GM19372 (cell line): ENCODE results near the gene PGAP3.
"Not testable (repeated sequence)": the region's sequence is repeated elsewhere in the genome, so short reads cannot be mapped to it uniquely, and the experiment has no call there.

Source experiments
- ATAC-seq: cut with Tn5 transposase; IDR thresholded peaks from one replicate; pipeline ENCODE4 v1.9.1; 2021; ENCODE audit warnings: mild to moderate bottlenecking, low read depth, moderate library complexity; ENCODE audit not compliant: unreplicated experiment

The PGAP3 gene

GRCh38 chr17:39715375-39716072 lies 27.7 kb upstream of the PGAP3 start:
- no peak for ATAC-seq

DNA sequence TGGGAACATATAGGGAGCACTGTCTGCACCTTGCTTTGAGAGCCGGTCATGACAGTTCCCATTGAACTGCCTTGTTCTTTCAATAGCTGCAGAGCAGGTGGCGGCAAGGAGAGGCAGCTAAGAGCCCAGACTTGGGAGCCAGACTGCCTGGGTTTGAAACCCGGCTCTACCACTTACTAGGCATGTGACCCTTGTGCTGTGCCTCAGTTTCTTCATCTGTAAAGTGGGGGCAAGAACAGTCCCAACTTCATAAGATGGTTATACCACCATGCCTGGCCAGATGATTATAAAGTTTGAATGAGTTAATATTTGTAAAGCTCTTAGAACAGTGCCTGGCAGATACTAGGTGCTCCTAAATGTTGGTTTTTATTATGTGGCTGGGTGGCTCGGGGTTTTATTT lies 26.4 kb upstream of the PGAP3 start:
- ATAC-seq = no peak

- ATAC-seq = no peak
These were observed 24.0 kb upstream of the PGAP3 start for GRCh38 chr17:39711851-39712250.

- not testable (repeated sequence) for ATAC-seq
These were observed 23.2 kb upstream of the PGAP3 start for GRCh38 chr17:39711071-39711470.

DNA sequence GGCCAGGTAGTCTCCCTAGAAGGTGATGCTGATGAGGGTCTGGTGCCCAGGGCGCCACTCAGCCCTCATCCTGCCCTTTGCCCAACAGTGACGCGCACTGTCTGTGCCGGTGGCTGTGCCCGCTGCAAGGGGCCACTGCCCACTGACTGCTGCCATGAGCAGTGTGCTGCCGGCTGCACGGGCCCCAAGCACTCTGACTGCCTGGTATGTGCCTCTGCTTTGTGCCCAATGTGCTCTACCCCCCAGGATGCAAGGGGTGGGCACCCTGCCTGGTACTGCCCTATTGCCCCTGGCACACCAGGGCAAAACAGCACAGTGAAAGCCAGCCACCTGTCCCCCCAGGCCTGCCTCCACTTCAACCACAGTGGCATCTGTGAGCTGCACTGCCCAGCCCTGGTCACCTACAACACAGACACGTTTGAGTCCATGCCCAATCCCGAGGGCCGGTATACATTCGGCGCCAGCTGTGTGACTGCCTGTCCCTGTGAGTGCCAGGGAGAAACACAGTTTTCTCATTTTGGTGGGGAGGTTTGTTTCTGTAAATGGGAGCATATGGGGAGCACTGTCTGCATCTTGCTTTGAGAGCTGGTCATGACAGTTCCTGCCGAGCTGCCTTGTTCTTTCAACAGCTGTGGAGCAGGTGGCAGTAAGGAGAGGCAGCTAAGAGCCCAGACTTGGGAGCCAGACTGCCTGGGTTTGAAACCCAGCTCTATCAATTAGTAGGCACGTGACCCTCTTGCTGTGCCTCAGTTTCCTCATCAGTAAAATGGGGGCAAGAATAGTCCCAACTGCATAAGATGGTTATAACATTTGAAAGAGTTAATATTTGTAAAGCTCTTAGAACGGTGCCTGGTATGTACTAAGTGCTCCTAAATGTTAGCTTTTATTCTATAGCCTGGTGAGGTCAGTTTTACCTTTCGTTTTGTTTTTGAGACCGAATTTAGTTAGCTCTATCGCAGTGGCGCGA lies 22.4 kb upstream of the PGAP3 start:
- no peak for ATAC-seq

DNA sequence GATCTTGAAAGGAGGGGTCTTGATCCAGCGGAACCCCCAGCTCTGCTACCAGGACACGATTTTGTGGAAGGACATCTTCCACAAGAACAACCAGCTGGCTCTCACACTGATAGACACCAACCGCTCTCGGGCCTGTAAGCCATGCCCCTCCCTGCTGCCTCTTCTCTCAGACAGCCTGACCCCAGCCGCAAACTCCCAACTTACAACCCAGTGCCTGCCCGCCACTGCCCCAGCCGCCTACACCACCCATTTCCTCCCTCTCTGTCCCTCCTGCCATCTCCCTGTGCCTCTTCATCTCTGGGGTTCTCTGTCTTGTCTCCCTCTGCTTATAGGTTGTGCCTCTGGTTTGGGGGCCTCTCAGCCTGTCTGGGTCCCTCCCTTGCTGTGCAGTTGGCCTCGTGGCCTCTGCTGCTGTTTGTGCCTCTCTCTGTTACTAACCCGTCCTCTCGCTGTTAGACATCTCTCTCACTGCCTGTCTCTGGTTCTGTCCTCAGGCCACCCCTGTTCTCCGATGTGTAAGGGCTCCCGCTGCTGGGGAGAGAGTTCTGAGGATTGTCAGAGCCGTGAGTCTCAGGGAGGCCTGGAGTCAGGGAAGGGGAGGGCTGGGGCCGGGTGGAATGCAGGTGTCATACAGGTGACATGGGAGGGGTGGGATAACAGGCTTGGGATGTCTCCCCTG lies 21.6 kb upstream of the PGAP3 start:
- ATAC-seq = no peak

DNA sequence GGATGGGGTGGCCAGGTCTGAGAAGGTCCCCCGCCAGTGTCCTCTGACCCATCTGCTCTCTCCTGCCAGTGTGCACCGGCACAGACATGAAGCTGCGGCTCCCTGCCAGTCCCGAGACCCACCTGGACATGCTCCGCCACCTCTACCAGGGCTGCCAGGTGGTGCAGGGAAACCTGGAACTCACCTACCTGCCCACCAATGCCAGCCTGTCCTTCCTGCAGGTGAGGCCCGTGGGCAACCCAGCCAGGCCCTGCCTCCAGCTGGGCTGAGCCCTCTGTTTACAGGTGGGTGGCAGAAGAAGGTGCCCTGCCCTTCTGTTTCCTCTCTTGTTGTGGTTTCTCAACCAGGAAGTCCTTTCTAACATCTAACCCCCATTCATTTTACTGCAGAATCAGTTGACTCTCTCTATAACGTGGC lies 19.1 kb upstream of the PGAP3 start:
- no peak for ATAC-seq

GRCh38 chr17:39706383-39706782 lies 18.5 kb upstream of the PGAP3 start:
- ATAC-seq = no peak

DNA sequence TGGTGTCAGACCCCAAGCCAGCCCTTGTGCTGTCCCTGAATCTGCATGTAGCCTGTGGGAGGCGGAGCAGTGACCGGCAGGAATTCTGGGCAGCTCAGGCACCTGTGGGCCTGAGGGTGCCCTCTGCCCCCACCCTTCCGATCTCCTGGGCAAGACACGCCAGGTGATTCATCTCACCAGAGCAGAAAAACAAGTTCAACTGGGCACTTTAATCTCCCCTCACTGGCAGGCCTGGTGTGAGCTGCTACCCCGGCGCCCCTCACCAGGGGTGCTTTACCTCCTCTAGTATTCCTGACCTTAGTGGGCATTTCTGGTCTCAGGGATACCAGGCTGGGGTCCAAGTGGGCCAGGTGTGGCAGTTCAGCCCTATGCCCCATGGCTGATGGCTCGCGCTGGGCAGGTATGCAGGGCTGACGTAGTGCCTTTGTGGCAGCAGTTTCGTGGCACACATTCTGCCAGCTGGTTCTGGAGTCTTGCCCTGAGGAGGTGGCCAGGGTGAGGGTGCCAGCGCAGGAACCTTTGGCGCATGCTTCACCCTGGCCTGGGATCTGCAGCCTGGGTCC lies 18.0 kb upstream of the PGAP3 start:
- ATAC-seq = no peak

GRCh38 chr17:39704821-39705551 lies 17.1 kb upstream of the PGAP3 start:
- no peak for ATAC-seq

GRCh38 chr17:39703913-39704312 lies 16.1 kb upstream of the PGAP3 start:
- no peak for ATAC-seq

DNA sequence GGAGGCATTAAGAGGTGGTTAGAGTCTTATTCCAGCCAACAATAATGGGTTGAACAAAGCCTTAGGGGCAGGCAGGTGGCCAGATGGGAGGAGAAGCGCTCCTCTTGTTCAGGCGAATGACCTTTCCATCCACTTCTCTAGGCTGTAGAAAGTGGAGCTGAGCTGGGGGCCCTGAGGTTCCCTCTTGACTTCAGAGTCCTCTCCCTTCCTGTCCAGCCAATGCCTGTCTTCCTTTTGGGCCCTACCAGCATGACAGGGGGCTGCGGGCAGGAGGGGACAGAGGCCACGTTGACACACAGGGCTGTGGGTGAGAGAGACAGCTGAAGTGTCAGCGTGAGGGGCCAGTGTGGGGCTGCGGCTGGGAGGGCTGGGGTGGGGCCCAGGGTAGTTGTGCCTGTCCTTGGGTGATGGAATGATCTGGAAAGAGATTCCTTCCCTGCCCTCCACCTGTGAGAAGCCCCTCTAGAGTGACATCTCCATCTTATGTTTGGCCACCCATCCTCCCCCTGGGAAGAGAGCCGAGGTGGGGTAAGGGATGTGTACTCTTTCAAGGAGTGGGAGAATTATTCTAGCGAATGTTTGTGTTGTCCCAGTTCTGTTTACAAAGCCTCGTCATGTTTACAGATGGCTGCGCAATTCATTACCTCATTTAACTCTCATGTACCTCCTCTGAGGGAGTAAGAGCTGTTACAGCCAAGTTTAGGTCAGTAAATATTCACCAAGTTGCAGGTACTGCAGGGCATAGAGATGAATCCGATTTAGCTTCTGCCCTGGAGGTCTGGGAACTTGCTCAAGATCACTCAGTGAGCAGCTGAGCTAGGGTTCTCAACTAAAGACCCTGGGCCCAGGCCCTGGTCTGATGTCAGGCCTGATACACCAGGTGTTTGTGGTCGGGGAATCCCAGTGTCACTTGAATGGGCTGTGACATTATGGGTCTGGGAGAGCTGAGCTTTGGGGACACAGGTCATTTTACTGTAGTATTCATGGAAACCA lies 15.3 kb upstream of the PGAP3 start:
- no peak for ATAC-seq

- no peak for ATAC-seq
These were observed 14.0 kb upstream of the PGAP3 start for GRCh38 chr17:39701784-39702422.

GRCh38 chr17:39701012-39701783 lies 13.3 kb upstream of the PGAP3 start:
- ATAC-seq = no peak

- no peak for ATAC-seq
These were observed 12.5 kb upstream of the PGAP3 start for GRCh38 chr17:39700148-39700987.

DNA sequence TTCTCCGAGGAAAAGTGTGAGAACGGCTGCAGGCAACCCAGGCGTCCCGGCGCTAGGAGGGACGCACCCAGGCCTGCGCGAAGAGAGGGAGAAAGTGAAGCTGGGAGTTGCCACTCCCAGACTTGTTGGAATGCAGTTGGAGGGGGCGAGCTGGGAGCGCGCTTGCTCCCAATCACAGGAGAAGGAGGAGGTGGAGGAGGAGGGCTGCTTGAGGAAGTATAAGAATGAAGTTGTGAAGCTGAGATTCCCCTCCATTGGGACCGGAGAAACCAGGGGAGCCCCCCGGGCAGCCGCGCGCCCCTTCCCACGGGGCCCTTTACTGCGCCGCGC lies 11.9 kb upstream of the PGAP3 start, which contains the start of gene ERBB2:
ERBB2 (plus strand) TSS at position 247 of the 330 bp plus-strand sequence. CDS start 175 bp downstream, outside the sequence.
- ATAC-seq = no peak
